Activated T-helper 17 cell treated with anti-CD3 and anti-CD28 coated beads, Interleukin-2, amount 50 U/mL, for 72 hours (primary cell): ENCODE results near the gene MN1. TPM values are rescaled to one million over a fixed set of nuclear protein-coding genes. Genes with fewer than 3 reads are reported as not detected.

Experiments
- ATAC-seq: fragments of 150-1000 bp; cut with Tn5 transposase; replicated peaks from 2 replicates; pipeline ENCODE4 v1.10.0; 2021; ENCODE audit warnings: mild to moderate bottlenecking, moderate library complexity
- H3K27ac Mint-ChIP-seq: one replicate; pipeline ENCODE4 v1.8.0; 2022; ENCODE audit warnings: mixed read lengths
- H3K27me3 Mint-ChIP-seq: one replicate; pipeline ENCODE4 v1.8.0; 2022; ENCODE audit warnings: mixed read lengths
- H3K36me3 Mint-ChIP-seq: one replicate; pipeline ENCODE4 v1.8.0; 2022; ENCODE audit warnings: low read depth, mild to moderate bottlenecking, mixed read lengths
- H3K4me1 Mint-ChIP-seq: one replicate; pipeline ENCODE4 v1.8.0; 2022; ENCODE audit warnings: mixed read lengths
- H3K4me3 Mint-ChIP-seq: one replicate; pipeline ENCODE4 v1.8.0; 2022; ENCODE audit warnings: mild to moderate bottlenecking, mixed read lengths
- H3K9me3 Mint-ChIP-seq: one replicate; pipeline ENCODE4 v1.8.0; 2022; ENCODE audit warnings: mixed read lengths
- total RNA-seq, 2 donors: library from RNA; stranded (reverse); gene quantifications; one replicate each; pipeline ENCODE4 v1.2.3, GENCODE V29; 2022

Gene MN1
- total RNA-seq, 2 donors from 2014 or later = 0.13 TPM

DNA sequence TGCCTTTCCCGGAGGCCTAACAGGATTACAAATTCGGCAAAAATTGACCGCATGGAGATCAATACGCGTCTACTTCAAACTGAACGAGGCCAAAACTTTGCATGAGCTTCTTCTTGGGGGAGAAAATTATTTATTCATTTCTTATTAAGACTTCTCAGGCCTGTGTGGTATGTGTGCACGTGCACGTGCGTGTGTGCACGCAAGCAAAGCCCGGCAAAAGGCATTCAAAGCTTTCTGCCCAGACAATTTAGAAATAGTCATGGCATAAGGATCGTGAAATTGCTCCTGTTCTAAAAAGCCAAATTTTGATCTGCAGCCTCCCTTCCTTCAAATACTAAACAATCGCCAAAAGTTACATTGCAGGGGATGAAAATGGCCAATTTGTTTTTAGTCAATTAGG is 14.6 kb downstream of the MN1 start:
- Mint-ChIP-seq H3K27ac (no peak overlapping the region), H3K36me3 (no peaks in the 10 kb centered on the region), H3K27me3 (peaks cover 18% of the 10 kb centered on the region), H3K4me3 (no peak overlapping the region), H3K4me1 (no peaks in the 10 kb centered on the region), H3K9me3 (no peaks in the 10 kb centered on the region)
- no peak for ATAC-seq

GRCh38 chr22:27786291-27786932 is 15.1 kb downstream of the MN1 start:
- Mint-ChIP-seq H3K27ac (no peak overlapping the region), H3K9me3 (no peaks in the 10 kb centered on the region), H3K27me3 (peaks cover 18% of the 10 kb centered on the region), H3K4me1 (no peaks in the 10 kb centered on the region), H3K4me3 (no peak overlapping the region), H3K36me3 (no peaks in the 10 kb centered on the region)
- ATAC-seq = no peak

- H3K4me1 Mint-ChIP-seq = no peaks in the 10 kb centered on the region
- no peak overlapping the region for H3K4me3 Mint-ChIP-seq
- no peak for ATAC-seq
- no peaks in the 10 kb centered on the region for H3K9me3 Mint-ChIP-seq
- H3K27ac Mint-ChIP-seq = no peak overlapping the region
- peaks cover 22% of the 10 kb centered on the region for H3K27me3 Mint-ChIP-seq
- H3K36me3 Mint-ChIP-seq = no peaks in the 10 kb centered on the region
Measured at GRCh38 chr22:27785831-27786230, 15.7 kb downstream of the MN1 start.

GRCh38 chr22:27784120-27784475 is 17.5 kb downstream of the MN1 start:
- Mint-ChIP-seq H3K4me3 (no peak overlapping the region), H3K4me1 (no peaks in the 10 kb centered on the region), H3K9me3 (no peaks in the 10 kb centered on the region), H3K36me3 (no peaks in the 10 kb centered on the region), H3K27me3 (peaks cover 19% of the 10 kb centered on the region), H3K27ac (no peak overlapping the region)
- ATAC-seq = no peak

DNA sequence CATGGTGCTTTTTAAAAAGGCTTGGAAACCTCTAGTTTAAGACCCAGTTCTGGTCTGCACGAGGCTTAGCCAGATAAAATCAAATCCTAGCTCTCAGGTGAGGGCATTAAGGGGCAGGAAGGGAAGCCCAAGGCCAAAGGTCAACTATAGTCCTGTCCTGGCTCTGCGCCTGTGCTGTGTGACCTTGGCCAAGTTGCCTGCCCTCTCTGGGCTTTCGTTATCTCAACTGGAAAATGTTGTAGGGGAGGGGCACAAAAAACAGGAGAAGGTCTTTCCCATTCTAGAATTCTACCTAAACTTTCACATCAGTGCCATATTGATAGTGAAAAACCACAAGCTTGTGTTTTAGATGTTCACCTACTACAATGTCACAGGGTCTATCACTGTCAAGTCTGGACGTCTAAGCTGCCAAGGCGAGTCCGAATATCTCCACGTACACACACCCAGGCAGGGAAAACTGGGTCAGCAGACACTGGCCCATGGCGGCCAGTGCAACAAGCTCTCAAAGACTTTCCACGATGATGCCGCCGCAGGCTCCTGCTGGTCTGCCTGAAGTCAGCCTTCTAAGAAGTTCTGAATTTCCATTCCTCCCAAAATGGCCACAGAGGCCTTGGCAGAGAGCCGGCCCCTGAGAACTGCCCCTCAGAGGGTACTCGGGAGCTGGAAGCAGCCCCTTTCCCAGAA is 18.0 kb downstream of the MN1 start:
- no peak for ATAC-seq
- no peaks in the 10 kb centered on the region for H3K9me3 Mint-ChIP-seq
- no peaks in the 10 kb centered on the region for H3K4me1 Mint-ChIP-seq
- H3K36me3 Mint-ChIP-seq = no peaks in the 10 kb centered on the region
- H3K27ac Mint-ChIP-seq = no peak overlapping the region
- peaks cover 18% of the 10 kb centered on the region for H3K27me3 Mint-ChIP-seq
- no peak overlapping the region for H3K4me3 Mint-ChIP-seq

DNA sequence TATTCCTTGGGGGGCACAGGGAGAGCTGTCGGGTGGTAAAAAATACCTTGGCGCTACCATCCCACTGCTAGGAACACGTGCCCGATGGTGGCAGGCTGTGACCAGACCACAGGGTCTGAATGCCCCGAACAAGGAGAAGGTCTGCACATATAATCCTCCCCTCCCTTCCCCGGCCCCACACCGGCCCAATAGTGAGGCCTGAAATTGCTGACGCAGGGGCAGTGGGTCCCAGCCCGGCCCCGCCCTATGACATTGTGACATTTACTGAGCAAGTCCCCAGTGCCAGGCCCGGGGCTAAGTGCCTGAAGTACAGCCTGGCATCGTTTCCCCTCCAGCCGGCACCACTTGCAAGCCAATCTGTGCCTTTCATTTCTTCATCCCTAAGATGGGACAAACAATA is 19.5 kb downstream of the MN1 start:
- Mint-ChIP-seq H3K4me1 (no peaks in the 10 kb centered on the region), H3K27ac (no peak overlapping the region), H3K9me3 (no peaks in the 10 kb centered on the region), H3K4me3 (no peak overlapping the region), H3K27me3 (peaks cover 13% of the 10 kb centered on the region), H3K36me3 (no peaks in the 10 kb centered on the region)
- ATAC-seq = no peak

DNA sequence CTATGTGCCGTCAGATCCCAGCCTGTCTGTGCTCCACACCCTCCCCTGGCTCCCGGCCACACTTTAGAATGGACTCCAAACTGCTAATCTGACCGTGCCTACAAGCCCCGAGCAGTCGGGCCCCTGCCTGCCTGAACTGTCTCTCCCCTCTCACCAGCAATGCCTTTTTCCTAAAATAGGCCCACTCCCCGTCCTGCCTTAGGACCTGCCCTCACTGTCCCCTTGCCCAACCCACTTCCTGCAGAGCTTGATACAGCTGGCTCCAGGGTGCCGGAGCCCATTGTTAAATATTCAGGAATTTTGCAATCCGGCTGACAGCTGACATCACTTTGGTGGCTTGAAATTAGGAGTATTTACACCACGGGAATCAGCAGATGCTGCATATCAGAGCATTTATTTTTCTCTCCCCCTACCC is 21.4 kb downstream of the MN1 start:
- H3K36me3 Mint-ChIP-seq = no peaks in the 10 kb centered on the region
- H3K4me3 Mint-ChIP-seq = no peak overlapping the region
- H3K4me1 Mint-ChIP-seq = no peaks in the 10 kb centered on the region
- H3K27me3 Mint-ChIP-seq = peaks cover 13% of the 10 kb centered on the region
- no peaks in the 10 kb centered on the region for H3K9me3 Mint-ChIP-seq
- no peak overlapping the region for H3K27ac Mint-ChIP-seq
- ATAC-seq = no peak

DNA sequence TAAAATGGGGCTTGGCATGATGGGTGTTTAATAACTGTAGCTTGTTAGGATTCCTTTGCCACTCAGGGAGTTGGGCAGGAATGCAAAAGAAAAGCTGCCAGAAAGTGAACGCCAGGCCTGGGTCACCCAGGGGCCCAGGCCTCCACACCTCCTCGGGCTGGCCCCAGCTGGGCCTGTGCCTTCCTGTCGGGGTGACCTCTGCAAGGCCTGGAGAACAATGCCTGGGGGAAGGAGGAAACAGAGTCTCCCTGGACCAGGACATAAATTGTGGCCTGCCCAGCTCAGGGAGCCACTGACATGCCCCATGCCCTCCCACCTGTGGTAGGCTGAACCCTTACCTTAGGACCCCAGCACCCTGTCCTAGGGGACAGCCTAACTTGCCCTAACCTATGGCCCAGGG is 21.9 kb downstream of the MN1 start:
- H3K27ac Mint-ChIP-seq = no peak overlapping the region
- no peak for ATAC-seq
- H3K4me1 Mint-ChIP-seq = no peaks in the 10 kb centered on the region
- H3K4me3 Mint-ChIP-seq = no peak overlapping the region
- H3K27me3 Mint-ChIP-seq = peaks cover 11% of the 10 kb centered on the region
- H3K36me3 Mint-ChIP-seq = no peaks in the 10 kb centered on the region
- no peaks in the 10 kb centered on the region for H3K9me3 Mint-ChIP-seq

DNA sequence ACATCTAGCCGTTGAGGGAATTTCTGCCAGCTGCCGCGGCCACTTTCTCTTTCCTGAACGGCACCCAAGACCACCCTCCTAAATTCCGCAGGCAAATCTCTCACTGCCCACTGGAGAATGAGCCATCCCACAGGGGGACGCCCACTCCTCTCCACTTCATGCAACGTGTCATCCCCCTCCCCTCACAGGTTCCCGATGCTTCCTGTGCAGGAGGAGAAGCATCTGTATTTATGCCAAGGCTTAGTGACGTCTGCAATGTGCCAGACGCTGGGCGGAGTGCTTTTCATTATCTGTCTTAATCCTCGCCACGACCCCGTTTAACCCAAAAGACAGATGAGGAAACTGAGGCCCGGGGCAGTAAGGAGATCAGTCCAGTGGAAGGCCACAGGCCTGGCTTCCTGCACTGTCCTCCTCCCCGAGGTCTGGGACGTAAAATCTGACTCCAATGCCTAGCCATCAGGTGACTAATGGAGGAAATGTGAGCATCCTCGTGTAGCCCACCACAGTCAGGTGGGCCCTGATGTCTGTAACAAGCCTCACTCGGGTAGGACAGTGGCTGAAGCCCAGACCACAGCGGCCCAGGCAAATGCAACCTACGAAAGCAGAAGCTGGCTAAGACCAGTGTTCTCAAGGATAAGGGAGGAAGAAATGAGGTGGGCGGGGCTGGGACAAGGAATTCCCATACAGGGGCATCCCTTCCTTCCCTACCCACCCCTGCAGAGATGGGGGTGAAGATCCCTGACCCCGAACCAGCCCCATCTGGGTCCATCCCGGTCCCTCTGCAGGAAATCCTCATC is 23.1 kb downstream of the MN1 start:
- H3K4me1 Mint-ChIP-seq = no peaks in the 10 kb centered on the region
- H3K27me3 Mint-ChIP-seq = peaks cover 11% of the 10 kb centered on the region
- no peaks in the 10 kb centered on the region for H3K9me3 Mint-ChIP-seq
- no peaks in the 10 kb centered on the region for H3K36me3 Mint-ChIP-seq
- no peak overlapping the region for H3K27ac Mint-ChIP-seq
- H3K4me3 Mint-ChIP-seq = no peak overlapping the region
- ATAC-seq = no peak

GRCh38 chr22:27777128-27777527 is 24.4 kb downstream of the MN1 start:
- Mint-ChIP-seq H3K4me3 (no peak overlapping the region), H3K27ac (no peak overlapping the region), H3K9me3 (no peaks in the 10 kb centered on the region), H3K27me3 (peaks cover 11% of the 10 kb centered on the region), H3K36me3 (no peaks in the 10 kb centered on the region), H3K4me1 (no peaks in the 10 kb centered on the region)
- no peak for ATAC-seq

GRCh38 chr22:27776650-27776958 is 25.0 kb downstream of the MN1 start:
- ATAC-seq = no peak
- H3K27ac Mint-ChIP-seq = no peak overlapping the region
- peaks cover 11% of the 10 kb centered on the region for H3K27me3 Mint-ChIP-seq
- no peaks in the 10 kb centered on the region for H3K4me1 Mint-ChIP-seq
- no peaks in the 10 kb centered on the region for H3K36me3 Mint-ChIP-seq
- H3K9me3 Mint-ChIP-seq = no peaks in the 10 kb centered on the region
- no peak overlapping the region for H3K4me3 Mint-ChIP-seq

GRCh38 chr22:27775758-27776649 is 25.6 kb downstream of the MN1 start:
- Mint-ChIP-seq H3K27me3 (peaks cover 7% of the 10 kb centered on the region), H3K4me3 (no peak overlapping the region), H3K36me3 (no peaks in the 10 kb centered on the region), H3K27ac (no peak overlapping the region), H3K4me1 (no peaks in the 10 kb centered on the region), H3K9me3 (no peaks in the 10 kb centered on the region)
- ATAC-seq = no peak

GRCh38 chr22:27775087-27775698 is 26.4 kb downstream of the MN1 start:
- no peak overlapping the region for H3K27ac Mint-ChIP-seq

DNA sequence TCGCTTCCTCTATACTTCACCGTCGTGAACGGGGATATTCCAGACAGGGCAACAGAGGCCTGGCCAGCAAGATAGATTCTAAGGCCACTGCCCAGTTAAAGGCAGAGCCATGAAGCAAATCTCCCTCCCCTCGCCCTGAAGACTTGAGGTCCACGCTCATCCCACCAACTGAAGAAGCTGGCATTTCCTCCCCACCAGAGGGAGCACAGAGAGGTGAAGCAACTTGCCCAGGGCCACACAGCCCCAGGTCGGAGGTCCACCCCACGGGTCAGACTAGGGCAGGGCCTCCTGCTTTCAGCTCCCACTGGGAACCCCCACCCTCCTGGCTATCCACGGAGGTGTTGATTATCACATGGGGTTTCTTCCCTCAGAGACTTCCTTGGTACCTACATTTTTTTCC is 27.4 kb downstream of the MN1 start:
- Mint-ChIP-seq H3K27ac (no peak overlapping the region), H3K4me1 (no peaks in the 10 kb centered on the region), H3K27me3 (peaks cover 7% of the 10 kb centered on the region), H3K36me3 (no peaks in the 10 kb centered on the region), H3K4me3 (no peak overlapping the region), H3K9me3 (no peaks in the 10 kb centered on the region)
- ATAC-seq = no peak

More at GRCh38 chr22:27775087-27775698, 26.4 kb downstream of the MN1 start:
- no peaks in the 10 kb centered on the region for H3K9me3 Mint-ChIP-seq
- H3K36me3 Mint-ChIP-seq = no peaks in the 10 kb centered on the region
- ATAC-seq = no peak
- no peak overlapping the region for H3K4me3 Mint-ChIP-seq
- H3K27me3 Mint-ChIP-seq = peaks cover 7% of the 10 kb centered on the region
- H3K4me1 Mint-ChIP-seq = no peaks in the 10 kb centered on the region
